Measurements from ENCODE around the gene AGPAT4.
"Not testable (repeated sequence)": the region's sequence is repeated elsewhere in the genome, so short reads cannot be mapped to it uniquely, and the experiment has no call there.

AGPAT4 gene

DNA sequence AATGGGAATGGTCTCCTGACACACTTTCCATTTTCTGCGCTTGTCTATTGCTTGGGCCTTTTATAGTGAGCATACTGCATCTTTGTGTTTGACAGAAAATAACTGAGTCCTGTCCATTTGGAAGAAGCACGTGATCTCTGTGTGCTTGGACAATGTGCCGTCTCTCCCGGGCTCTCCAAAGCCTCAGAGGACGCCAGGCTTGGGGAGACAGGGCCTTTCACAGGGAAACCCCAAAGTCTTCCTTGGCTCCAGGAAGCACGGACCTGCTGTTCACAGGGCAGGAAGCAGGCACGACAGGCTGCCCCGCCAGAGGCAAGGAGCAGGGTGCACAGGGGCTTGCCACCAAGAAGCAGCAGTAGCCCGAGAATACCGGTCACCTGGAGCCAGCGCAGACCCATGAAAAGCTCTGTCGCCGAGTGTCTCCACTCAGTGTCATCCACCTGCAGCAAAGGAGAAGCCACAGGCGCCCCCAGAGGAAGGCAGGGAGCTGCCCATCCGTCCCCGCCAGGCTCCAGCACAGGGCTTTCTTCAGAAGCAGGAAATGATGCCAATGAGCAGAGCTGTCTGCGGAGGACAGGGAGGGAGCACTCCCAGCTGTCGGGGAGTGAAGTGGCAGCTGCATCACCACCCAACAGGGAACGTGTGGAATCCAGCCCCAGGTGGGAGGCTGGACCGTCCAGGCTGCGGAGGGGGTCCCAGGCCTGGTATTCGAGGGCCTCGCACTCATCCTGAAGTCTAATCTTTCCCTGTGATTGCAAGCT is 135.1 kb downstream of the AGPAT4 start:
- DNase-seq (ENCODE audit: low read depth in 3 of 3): no peak

DNA sequence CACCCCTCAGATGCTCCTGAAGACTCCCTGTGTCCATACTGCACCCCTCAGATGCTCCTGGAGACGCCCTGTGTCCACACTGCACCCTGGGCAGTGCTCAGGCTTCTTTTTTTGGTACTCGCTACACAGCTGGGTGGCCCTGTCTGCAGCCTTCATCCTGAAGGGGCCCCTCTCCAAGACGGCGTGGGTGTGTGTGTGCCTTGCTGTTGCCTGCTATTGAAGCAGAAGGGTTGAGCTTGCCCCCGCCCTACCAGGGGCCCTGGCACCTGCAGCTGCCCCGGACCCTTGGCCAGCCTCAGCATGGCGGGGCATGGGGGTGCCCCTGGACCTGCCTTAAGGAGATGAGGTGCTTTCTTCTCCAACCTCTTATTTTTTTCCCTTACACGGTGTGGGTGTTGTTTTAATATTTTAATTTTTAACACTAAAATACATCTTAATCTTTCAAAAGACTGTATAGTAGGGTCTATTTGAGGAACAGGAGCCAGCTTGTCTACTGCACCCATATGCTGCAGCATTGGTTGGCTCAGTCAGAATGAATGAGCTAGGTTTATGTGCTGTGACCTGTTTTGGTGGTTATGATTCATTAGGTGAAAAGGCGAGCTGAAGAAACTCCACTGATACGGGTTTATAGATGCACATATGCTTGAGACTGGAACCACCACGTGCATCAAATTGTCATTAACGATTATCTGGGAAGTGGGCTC is 135.9 kb downstream of the AGPAT4 start:
- no peak for DNase-seq (ENCODE audit: low read depth in 3 of 3)

DNA sequence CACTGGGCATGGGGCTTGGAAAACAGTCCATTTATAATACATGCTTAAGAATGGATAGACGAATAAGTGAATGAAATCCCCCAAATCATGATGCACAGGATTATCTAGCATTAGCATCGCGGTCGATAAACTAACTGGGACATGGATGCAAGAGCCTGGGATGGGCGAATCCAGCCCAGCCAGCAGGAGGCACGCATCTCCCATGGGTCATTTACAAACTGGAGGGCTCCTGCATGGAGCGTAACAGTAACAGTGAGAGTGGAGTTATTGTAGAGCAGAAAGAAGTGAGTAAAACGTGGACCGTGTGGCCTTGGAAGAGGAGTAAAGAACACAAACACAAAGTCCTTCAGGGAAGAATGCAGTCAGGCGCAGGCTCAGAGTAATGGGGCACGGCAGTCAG is 136.5 kb downstream of the AGPAT4 start:
- no peak for DNase-seq (ENCODE audit: low read depth in 3 of 3)

DNA sequence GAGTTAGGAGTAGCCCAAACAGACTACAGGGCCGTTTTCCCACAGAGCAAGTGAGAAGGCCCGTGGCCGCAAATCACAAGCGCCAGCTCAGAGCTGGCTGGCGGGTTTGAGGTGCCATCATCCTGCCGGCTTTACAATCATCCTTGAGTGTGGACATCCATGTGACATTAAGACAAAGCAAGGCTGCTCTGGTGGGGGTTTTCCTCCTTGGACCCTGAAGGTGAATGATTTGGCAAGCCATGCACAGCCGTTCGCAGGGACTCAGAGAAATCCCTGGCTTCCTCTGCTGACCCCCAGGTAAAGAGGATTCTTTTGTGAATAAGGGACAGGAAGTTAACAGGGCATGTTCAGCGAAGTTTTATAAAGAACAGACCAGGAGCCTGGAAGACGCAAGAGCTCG is 137.2 kb downstream of the AGPAT4 start:
- no peak for DNase-seq (ENCODE audit: low read depth in 3 of 3)

DNA sequence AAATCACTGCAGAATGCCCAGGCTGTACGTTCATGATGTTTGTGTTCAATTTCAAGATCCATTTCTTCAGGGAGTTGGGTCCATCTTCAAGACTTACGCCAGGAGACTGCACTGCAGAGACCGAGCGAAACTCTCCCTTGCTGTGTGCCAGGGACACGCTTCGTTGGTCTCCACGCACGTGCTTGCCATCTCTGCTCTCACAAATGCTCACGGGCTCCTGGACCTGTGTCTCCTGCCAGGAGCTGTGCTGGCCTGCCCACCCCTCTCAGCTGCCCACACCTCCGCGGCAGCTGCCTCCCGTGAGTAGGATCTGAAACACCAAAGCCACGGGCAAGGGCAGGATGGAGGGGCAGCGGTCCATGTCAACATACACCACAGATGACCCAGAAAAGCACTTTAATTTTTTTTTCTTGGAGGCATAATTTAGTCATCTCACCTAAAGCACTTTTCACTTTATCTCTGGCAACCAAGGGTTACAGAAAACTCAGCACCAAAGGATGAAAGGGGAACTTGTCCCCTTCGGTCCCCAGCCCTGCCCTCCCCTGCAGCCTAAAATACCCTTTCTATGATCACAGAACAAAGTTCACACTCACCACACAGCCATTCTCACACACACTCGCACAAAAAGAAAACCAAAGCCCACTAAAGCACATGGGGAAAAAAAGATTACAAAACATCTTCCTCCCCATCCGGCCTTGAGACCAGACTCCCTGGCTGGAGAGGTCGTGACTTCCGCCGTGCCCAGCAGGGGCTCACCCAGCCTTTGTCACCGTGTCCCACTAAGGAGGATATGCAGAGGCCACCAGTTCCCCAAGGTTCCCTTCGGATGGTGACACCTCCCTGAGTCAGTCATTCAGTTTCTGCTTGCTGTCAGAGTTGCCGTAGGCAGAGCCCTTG is 137.9 kb downstream of the AGPAT4 start:
- DNase-seq (ENCODE audit: low read depth in 3 of 3): no peak

DNA sequence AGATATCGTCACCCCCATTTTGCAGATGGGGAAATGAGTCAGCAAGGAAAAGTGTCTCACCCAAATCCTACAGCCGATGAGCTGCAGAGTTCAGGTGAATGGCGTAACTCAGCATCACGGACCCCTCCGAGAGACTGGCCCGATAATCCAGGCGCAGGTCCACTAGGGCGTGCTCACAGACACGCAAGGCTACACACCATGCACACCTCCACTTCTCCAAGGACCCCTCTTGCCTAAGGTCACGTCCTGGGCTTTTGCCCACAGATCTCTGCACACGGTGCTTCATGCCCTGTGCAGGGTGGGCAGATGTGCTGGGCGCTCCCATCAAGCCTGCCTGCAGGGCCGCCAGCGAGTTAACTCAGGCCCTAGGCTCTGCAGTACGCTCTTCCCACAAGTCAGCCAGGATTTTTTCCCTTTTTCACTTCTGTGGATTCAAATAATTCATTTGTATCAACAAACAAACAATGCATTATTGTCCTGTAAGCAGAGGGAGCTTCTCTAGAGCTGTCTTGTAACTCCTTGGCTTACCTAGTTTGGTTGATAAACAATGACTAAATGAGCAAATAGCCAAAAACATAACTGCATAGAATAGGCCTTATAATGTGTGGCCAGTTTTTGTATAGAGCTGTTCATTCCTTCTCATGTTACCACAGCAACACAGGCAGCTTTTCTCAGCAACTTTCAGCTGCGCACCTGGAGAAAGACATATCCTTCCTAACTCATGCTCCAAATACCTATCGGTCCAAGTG is 139.1 kb downstream of the AGPAT4 start:
- no peak for DNase-seq (ENCODE audit: low read depth in 3 of 3)

DNA sequence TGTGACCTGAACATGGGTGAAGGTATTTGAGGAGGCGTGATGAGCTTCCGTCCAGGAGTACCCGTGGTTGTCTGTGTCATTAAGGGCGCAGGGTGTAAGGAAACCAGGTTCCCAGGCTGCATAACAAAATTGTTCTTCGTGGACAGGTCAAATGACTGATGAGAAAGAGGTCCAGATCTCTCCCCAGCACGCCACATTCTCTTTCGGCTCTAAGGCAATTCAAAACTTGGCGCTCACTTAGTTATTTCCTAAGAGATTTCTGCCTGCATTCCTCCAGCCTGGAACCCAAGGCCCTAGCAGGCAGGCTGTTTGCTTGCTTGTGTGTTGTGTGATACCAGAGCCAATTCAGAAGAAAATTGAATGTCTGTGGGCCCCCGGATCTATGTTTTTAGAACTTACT is 139.9 kb downstream of the AGPAT4 start:
- no peak for DNase-seq (ENCODE audit: low read depth in 3 of 3)

DNA sequence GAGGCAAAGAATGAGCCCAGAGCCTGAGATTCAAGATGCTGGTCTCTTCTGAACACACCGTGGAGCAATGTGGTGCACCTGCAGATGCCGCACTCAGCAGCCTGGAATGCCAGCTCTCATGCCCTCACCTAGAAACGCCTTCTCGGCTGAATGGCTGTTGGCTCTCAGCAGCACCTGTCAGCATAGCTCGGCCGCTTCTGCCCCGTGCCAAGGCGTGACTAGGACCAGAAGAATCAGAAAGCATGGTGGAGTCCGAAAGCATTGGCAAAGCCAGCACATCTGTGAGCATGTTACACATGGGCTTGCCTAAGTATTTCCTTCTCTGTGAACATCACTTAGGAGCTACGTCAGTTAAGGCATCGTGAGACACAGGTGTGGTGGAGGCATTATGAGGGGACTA is 141.5 kb downstream of the AGPAT4 start:
- DNase-seq (ENCODE audit: low read depth in 3 of 3): no peak

DNA sequence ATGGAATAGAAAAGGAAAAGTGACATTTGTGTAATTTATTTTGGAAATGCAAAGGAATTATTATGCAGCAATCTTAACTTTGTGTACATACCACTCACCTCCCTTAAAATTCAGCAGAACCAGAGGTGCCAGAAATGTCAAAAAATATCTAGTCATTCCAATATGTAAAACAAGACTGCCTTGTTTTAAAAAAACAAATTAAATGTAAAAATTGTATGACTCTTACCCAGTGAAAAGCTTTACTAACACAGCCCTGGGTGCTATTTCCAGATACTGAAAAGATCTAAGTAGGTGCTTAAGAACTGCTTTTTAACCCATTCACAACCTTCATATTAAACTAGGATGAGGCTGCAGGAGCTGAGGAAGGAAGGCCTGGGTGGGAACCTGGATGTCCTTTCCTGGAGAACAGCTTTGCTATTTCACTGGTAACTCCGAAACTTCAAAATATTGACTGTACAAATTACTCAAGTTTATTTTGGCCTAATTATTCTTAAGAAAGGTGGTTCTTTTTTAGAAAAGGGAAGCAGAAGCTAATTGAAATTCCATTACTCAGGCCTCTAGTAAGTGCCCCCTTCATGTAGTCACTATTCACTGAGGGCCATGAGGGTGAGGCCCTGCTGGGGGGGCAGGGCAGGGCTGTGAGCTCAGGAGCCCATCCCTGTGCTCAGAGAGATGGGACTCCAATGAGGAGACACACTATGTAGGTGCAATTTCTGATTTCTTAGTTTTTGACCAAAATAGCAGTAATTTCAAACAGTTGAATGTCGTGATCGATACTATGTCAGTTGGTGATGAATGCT is 142.7 kb downstream of the AGPAT4 start:
- no peak for DNase-seq (ENCODE audit: low read depth in 3 of 3)

DNA sequence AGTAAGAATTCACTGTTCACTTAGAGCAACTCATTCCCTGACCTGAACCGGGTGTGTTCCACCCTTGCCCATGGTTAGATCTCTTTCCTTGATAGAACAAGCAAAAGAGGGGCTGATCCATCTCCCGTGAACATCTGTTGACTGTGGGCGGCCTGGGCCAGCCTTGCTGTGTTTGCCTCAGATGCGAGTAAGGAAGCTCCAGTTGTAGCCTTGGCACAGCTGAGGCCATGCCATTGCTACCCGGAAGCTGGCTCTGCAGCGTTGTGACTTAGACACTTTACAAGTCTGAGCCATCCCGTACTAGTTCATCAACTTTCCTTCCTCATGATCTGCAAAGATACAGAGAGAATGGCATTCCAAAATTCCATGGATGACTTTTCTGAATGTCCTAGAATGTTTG is 143.3 kb downstream of the AGPAT4 start:
- DNase-seq (ENCODE audit: low read depth in 3 of 3): no peak

DNA sequence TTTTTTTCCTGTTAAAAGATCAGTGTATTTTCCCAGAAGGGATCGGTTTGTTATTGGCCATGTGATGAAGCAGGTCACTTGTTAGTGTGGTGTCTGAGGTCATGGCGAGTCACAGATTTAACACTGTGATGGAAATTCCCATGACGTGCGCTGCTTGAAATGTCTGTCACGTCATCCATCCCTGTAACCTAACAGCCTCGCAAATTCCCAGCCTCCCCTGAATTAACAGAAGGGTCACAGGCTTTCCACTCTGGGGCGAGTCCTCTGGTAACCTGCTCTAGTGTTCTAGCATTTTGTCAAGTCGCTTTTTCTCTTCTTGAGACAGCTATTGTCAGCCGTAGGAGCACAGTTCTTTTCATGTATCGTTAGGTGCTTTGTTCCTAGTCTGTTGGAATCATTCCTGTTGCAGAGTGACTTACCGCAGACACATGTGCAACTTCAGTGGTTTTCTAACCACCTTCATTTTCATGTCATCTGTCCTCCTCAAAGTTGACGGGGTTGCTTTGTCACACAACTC is 145.1 kb downstream of the AGPAT4 start:
- peak; percentile 16 to 42 (median 32) for DNase-seq (ENCODE audit: low read depth in 3 of 3)

DNA sequence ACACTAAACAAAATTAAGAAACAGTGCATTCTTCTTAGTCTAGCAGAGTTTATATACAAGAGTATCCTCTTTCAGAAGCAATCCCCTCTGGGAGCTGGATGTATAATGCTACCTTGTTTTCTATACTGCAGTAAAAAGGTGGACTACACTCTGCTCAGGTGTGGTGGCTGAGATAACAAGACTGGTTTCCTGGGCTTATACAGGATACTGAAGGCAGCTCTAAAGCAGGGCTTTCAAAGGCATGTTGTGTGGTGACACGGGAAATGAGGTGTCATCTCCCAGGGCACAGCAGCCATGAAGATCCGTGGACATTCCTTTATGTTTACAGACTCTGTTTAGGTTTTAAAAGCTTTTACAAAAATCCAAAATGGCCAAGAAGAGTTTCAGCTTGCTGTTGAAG is 145.6 kb downstream of the AGPAT4 start:
- no peak for DNase-seq (ENCODE audit: low read depth in 3 of 3)

DNA sequence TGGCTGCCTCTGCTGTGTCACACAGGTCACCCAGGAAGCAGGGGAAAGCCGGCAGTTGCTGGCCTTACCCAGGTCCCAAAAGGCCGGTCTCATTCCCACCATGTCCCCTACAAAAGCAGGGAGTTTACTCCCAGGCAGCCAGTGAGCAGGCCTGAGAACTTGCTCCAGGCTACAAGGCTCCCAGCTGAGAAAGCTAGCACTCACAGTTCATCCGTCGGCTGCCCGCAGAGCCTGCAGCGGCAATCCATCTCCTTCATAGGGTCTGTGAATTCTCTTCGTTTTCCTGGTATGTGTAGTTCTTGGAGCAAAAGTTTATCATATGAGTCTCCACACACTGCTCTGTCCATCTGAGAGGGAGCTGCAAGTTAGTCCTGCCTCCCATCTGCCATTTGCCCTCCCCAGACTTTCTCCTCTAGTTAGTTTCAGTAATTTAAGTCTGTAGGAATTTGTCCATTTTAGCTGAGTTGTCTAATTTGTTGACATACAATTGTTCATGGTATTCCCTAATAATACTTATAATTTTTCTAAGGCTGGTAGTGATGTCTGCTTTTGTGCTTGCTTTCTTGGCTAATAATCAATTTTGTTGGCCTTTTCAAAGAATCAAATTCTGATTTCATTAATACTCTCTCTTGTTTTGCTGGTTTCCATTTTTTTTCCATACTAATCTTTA is 146.7 kb downstream of the AGPAT4 start:
- DNase-seq (ENCODE audit: low read depth in 3 of 3): no peak

DNA sequence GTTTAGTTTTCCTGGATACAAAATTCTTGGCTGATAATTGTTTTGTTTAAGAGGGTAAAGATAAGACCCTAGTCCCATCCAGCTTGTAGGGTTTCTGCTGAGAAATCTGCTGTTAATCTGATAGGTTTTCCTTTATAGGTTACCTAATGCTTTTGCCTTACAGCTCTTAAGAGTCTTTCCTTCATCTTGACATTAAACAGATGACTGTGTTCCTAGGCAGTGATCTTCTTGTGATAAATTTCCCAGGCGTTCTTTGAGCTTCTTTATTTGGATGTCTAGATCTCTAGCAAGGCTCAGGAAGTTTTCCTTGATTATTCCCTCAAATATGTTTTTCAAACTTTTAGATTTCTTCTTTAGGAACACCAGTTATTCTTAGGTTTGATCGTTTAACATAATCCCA is 148.3 kb downstream of the AGPAT4 start:
- DNase-seq (ENCODE audit: low read depth in 3 of 3): no peak

DNA sequence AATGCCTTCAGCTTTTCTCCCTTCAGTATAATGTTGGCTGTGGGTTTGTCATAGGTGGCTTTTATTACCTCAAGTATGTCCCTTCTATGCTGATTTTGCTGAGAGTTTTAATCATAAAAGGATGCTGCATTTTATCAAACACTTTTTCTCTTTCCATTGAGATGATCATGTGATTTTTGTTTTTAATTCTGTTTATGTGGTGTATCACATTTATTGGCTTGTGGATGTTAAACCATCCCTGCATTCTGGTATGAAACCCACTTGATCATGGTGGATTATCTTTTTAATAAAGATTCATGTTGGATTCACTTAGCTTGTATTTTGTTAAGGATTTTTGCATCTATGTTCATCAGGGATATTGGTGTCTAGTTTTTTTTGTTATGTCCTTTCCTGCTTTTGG is 150.5 kb downstream of the AGPAT4 start:
- not testable (repeated sequence) for DNase-seq (ENCODE audit: low read depth in 3 of 3)

DNA sequence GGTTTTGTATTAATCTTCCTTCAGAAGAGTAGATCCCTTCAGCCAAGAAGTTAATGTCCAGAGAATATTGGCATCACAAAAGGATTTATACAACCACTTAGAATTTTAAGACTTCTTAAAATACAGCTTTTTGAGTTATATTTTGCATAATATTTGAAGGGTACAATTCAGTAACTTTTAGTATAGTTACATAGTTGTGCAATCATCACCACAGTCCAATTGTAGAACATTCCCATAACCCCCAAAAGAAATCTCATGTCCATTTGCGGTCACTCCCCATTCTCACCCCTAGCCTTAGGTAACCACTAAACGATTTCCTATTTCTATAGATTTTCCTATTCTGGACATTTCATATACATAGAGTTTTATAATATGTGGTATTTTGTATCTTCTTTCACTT is 155.9 kb downstream of the AGPAT4 start:
- DNase-seq (ENCODE audit: low read depth in 3 of 3): no peak

DNA sequence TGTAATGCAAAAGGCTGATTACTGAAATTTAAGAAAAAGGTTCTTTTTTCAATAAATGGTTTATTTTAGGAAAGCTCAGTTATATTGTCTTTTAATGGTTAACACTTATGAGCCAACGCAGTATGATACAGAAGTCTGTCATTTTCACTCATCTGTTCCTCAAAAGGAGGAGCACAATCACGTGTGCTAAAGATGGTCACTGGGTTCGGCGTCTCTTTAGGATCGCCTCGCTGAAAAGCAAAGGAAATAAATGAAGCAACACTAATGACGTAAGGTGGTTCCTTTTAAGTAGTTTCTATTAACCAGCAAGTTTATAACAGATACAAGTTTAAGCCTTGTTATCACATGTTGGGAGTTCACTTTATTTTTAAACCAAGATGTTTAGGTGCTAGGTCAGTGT is 156.6 kb downstream of the AGPAT4 start:
- no peak for DNase-seq (ENCODE audit: low read depth in 3 of 3)

DNA sequence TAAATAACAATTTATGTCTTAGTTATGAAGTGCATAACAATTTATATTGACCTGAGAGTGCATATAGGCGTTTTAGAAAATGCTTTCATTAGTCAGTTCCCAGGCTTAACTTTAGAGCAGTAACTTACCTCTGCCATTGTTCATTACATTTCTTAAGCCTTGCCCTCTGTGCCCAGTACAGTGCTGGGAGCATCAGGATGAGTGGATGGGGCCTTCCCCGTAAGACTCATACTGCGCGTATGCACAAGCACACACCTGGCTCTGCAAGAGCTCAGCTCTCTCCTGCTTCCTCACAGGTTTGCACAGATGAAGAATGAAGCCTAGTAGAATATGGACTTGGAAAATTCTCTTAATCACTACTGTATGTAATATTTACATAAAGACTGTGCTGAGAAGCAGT is 157.3 kb downstream of the AGPAT4 start:
- no peak for DNase-seq (ENCODE audit: low read depth in 3 of 3)

DNA sequence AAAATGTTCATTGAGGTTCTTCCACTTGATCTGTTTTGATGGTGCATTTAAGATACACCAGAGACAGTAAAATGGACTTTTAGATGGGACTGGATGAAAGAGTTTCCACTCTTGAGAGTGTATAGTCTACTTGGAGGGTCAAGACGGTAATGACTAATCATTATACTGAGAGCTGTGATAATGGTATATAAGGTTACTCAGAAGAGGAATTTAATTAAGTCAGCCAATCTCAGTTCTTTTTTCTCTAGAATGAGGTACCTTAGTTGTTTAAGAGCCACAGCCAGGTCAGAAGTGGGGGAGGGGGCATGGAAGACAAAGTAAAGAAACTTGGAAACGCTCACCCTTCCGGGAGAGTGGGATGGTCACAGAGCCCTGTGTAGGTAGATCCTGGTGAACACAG is 158.4 kb downstream of the AGPAT4 start:
- no peak for DNase-seq (ENCODE audit: low read depth in 3 of 3)

DNA sequence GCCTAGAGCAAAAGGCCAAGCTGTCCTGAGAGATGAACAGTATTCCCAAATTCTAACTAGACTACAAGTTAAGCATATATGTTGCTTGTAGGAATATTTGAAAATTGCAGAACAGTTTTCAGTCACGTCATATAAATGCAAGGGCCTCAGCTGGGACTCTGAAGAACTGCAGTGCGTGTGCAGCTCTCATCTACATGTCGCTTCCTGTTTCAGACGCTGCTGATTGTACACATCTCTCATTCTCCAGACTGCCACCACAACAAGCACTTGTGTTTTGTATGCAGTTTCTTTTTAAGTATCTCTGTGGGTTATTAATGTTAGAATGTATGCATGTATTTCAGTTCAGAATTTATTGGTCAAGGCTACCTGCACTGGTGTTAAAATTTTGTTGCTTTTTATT is 162.6 kb downstream of the AGPAT4 start:
- no peak for DNase-seq (ENCODE audit: low read depth in 3 of 3)

Data from stimulated activated CD4-positive, alpha-beta T cell treated with anti-CD3 and anti-CD28 coated beads, TNF-alpha, amount 100 ng/mL, for 48 hours (primary cell).